A673 (cell line): ENCODE data around the gene NTN1. TPM values are rescaled to one million over a fixed set of nuclear protein-coding genes. Genes with fewer than 3 reads are reported as not detected.

ENCODE experiments used
- BruUV-seq: library from RNA; stranded (reverse); fragments of 400-500 nt; replicated peaks from 2 replicates; lab custom pipeline; 2021; lab: Mats Ljungman, UMichigan
- CTCF ChIA-PET: fragments of 300-600 bp; sonication (Branson Sonifier 250); formaldehyde crosslinking; loops from one replicate; lab custom pipeline; 2022; ENCODE audit warnings: antibody characterized with exemption; lab: Charles Lee
- POLR2A ChIA-PET: fragments of 300-600 bp; sonication (Branson Sonifier 250); formaldehyde crosslinking; loops from one replicate; lab custom pipeline; 2022; ENCODE audit warnings: antibody characterized with exemption; ENCODE audit not compliant: low non-redundant PET; lab: Charles Lee
- DNase-seq: peaks from one replicate; pipeline ENCODE4 v3.0.0-alpha.2; 2015; ENCODE audit warnings: low spot score
- H3K27ac ChIP-seq: fragments of 200-600 bp; sonication (generic); 2 replicates; pipeline ENCODE4 v1.5.1; 2016; ENCODE audit warnings: mixed run types, low read depth, mild to moderate bottlenecking, mixed read lengths, antibody characterized with exemption, low read length; ENCODE audit not compliant: poor library complexity, severe bottlenecking
- H3K27me3 ChIP-seq: fragments of 200-600 bp; sonication (generic); replicated peaks from 2 replicates; pipeline ENCODE4 v1.6.1; 2017; ENCODE audit warnings: mixed run types, low read depth, mild to moderate bottlenecking, mixed read lengths, antibody characterized with exemption, low read length; ENCODE audit not compliant: insufficient read depth, poor library complexity
- H3K36me3 ChIP-seq: fragments of 200-600 bp; sonication (generic); 2 replicates; pipeline ENCODE4 v1.6.1; 2016; ENCODE audit warnings: mixed run types, mild to moderate bottlenecking, mixed read lengths, antibody characterized with exemption, low read length; ENCODE audit not compliant: insufficient read depth, poor library complexity, severe bottlenecking
- H3K4me1 ChIP-seq: fragments of 200-600 bp; sonication (generic); 2 replicates; pipeline ENCODE4 v1.6.1; 2017; ENCODE audit warnings: mixed run types, mild to moderate bottlenecking, mixed read lengths, antibody characterized with exemption, low read length; ENCODE audit not compliant: insufficient read depth, poor library complexity, severe bottlenecking
- H3K4me3 ChIP-seq: fragments of 200-600 bp; sonication (generic); 2 replicates; pipeline ENCODE4 v1.5.1; 2016; ENCODE audit warnings: low read depth, mixed run types, mild to moderate bottlenecking, mixed read lengths, low read length; ENCODE audit not compliant: poor library complexity, severe bottlenecking
- H3K9me3 ChIP-seq: fragments of 200-600 bp; sonication (generic); 2 replicates; pipeline ENCODE4 v1.6.1; 2016; ENCODE audit warnings: mixed run types, low read depth, mild to moderate bottlenecking, mixed read lengths, antibody characterized with exemption, low read length; ENCODE audit not compliant: poor library complexity, severe bottlenecking
- EZH2 ChIP-seq: fragments of 200-600 bp; sonication (generic); IDR thresholded peaks from 2 replicates; pipeline ENCODE4 v1.6.1; 2017; ENCODE audit warnings: borderline replicate concordance, low read depth, mild to moderate bottlenecking, mixed read lengths, antibody characterized with exemption, low read length; ENCODE audit not compliant: poor library complexity, severe bottlenecking
- intact Hi-C: fragments of 100-400 bp; cut with micrococcal nuclease; formaldehyde crosslinking; loops from one replicate; pipeline ENCODE4 v1.10.0; 2022; ENCODE audit not compliant: unreplicated experiment
- total RNA-seq: library from RNA; stranded (reverse); gene quantifications from 2 replicates; pipeline ENCODE4 v1.2.3, GENCODE V29; 2021
- TF ChIP-seq, protein P1 (sequence below): fragments of 300-800, 200-600 bp; sonication (generic); conservative IDR thresholded peaks from 2 replicates; pipeline ENCODE4 v1.5.1; 2017; ENCODE audit warnings: low read depth, mild to moderate bottlenecking, antibody characterized with exemption, low read length, moderate library complexity, mixed read lengths

Gene NTN1
- total RNA-seq, 1 experiment from 2014 or later: 4.3 TPM

DNA sequence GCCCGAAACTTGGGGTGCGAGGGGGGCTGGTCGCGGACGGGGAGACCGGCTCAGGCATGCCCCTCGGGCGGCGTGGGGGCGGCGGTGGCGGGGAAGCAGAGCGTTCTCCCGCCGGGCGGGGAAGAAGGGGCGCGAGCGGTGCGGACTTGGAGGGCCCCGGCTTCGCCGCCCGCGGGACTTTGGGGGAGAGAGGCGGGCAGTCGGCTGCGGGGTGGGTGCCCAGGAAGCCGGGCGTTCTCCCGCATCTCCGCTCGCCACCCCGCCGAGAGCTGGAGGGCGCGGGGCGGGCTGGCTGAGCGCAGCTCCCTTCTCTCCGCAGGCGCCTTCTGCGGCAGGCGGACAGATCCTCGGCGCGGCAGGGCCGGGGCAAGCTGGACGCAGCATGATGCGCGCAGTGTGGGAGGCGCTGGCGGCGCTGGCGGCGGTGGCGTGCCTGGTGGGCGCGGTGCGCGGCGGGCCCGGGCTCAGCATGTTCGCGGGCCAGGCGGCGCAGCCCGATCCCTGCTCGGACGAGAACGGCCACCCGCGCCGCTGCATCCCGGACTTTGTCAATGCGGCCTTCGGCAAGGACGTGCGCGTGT, 772 bp downstream of the NTN1 start:
- DNase-seq: peak; percentile 29
- CTCF ChIA-PET: interaction anchor here (0.6 kb wide), 1 partner anchor 507 kb away, joined by 3 read pairs; no protein-coding TSS in a partner anchor

GRCh38 chr17:9022573-9023391, 1.5 kb downstream of the NTN1 start:
- Histone ChIP-seq H3K27ac (no peak overlapping the region), H3K36me3 (no peaks in the 10 kb centered on the region), H3K27me3 (peaks cover 61% of the 10 kb centered on the region), H3K4me3 (peak overlapping the region; percentile 53), H3K4me1 (peaks cover 3% of the 10 kb centered on the region), H3K9me3 (no peaks in the 10 kb centered on the region)
- intact Hi-C loops: no loop called here
- no TSS peak for BruUV-seq
- no peak for DNase-seq
- CTCF ChIA-PET: no interaction called here
- TF ChIP-seq, protein P1, sequence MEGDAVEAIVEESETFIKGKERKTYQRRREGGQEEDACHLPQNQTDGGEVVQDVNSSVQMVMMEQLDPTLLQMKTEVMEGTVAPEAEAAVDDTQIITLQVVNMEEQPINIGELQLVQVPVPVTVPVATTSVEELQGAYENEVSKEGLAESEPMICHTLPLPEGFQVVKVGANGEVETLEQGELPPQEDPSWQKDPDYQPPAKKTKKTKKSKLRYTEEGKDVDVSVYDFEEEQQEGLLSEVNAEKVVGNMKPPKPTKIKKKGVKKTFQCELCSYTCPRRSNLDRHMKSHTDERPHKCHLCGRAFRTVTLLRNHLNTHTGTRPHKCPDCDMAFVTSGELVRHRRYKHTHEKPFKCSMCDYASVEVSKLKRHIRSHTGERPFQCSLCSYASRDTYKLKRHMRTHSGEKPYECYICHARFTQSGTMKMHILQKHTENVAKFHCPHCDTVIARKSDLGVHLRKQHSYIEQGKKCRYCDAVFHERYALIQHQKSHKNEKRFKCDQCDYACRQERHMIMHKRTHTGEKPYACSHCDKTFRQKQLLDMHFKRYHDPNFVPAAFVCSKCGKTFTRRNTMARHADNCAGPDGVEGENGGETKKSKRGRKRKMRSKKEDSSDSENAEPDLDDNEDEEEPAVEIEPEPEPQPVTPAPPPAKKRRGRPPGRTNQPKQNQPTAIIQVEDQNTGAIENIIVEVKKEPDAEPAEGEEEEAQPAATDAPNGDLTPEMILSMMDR: no peak
- peak; percentile 95 for TF ChIP-seq EZH2
- POLR2A ChIA-PET: no interaction called here

More for the DNA sequence above, 772 bp downstream of the NTN1 start:
- Histone ChIP-seq H3K9me3 (no peaks in the 10 kb centered on the region), H3K27ac (no peak overlapping the region), H3K27me3 (peaks cover 64% of the 10 kb centered on the region), H3K36me3 (no peaks in the 10 kb centered on the region), H3K4me1 (peaks cover 3% of the 10 kb centered on the region), H3K4me3 (peak overlapping the region; percentile 53)
- TF ChIP-seq EZH2: no peak
- TF ChIP-seq, protein P1: no peak
- POLR2A ChIA-PET: no interaction called here
- BruUV-seq: no TSS peak
- intact Hi-C loops: no loop called here

DNA sequence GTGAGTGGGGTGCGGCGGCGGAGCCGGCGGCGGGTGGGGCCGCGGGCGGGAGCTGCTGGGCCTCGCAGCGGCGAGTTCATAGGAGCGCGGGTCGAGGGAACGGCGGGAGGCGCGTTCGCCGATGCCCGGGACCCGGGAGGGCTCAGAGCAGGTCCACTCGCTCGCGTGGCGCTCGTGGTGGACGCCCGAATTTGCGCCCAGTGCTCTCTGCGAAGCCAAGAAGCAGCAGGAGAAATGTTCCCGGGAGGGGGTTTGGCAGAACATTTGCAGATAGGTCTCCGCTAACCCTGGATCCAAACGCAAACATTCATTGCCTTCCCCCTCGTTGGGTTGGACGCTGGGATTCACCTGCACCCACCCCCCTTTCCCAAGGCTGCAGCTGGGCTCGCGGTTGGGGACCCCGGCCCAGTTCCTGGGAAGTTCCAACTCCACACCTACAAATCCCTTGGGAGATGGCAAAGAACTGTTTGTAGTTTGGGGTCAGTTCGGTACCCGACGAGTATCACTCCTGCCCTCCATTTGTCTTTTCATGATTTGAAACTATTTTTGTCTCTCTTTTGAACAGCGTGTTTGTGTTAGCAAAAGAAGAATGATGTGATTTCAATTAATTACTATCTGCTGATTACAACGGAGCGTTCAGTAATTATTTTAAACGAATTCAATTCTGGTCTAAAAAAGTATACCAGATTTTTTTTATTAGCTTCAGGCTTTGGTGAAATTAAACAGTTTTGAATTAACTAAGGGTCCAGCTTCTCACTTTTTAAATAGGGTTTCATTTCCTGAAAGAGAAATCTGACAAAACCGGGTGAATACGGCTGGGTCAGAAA, 2.3 kb downstream of the NTN1 start:
- no peak overlapping the region for H3K4me3 ChIP-seq
- H3K27ac ChIP-seq: no peak overlapping the region
- ChIA-PET POLR2A (no interaction called here), CTCF (no interaction called here)
- DNase-seq: no peak
- TF ChIP-seq, protein P1: no peak
- TF ChIP-seq EZH2: no peak
- intact Hi-C loops: no loop called here
- BruUV-seq: no TSS peak
- peaks cover 61% of the 10 kb centered on the region for H3K27me3 ChIP-seq
- H3K36me3 ChIP-seq: no peaks in the 10 kb centered on the region
- peaks cover 3% of the 10 kb centered on the region for H3K4me1 ChIP-seq
- no peaks in the 10 kb centered on the region for H3K9me3 ChIP-seq
